Activated T-helper 17 cell treated with anti-CD3 and anti-CD28 coated beads, Interleukin-2, amount 50 U/mL, for 72 hours (primary cell): Measurements from ENCODE around the gene PRDM5. TPM values are rescaled to one million over a fixed set of nuclear protein-coding genes. Genes with fewer than 3 reads are reported as not detected.
"Not testable (repeated sequence)": the region's sequence is repeated elsewhere in the genome, so short reads cannot be mapped to it uniquely, and the experiment has no call there.

Experiments
- ATAC-seq: fragments of 150-1000 bp; cut with Tn5 transposase; replicated peaks from 2 replicates; pipeline ENCODE4 v1.10.0; 2021; ENCODE audit warnings: mild to moderate bottlenecking, moderate library complexity
- H3K27ac Mint-ChIP-seq: one replicate; pipeline ENCODE4 v1.8.0; 2022; ENCODE audit warnings: mixed read lengths
- H3K27me3 Mint-ChIP-seq: one replicate; pipeline ENCODE4 v1.8.0; 2022; ENCODE audit warnings: mixed read lengths
- H3K36me3 Mint-ChIP-seq: one replicate; pipeline ENCODE4 v1.8.0; 2022; ENCODE audit warnings: low read depth, mild to moderate bottlenecking, mixed read lengths
- H3K4me1 Mint-ChIP-seq: one replicate; pipeline ENCODE4 v1.8.0; 2022; ENCODE audit warnings: mixed read lengths
- H3K4me3 Mint-ChIP-seq: one replicate; pipeline ENCODE4 v1.8.0; 2022; ENCODE audit warnings: mild to moderate bottlenecking, mixed read lengths
- H3K9me3 Mint-ChIP-seq: one replicate; pipeline ENCODE4 v1.8.0; 2022; ENCODE audit warnings: mixed read lengths
- total RNA-seq, 2 donors: library from RNA; stranded (reverse); gene quantifications; one replicate each; pipeline ENCODE4 v1.2.3, GENCODE V29; 2022

The PRDM5 gene
- total RNA-seq, 2 donors from 2014 or later: 0.21 to 0.52 TPM

DNA sequence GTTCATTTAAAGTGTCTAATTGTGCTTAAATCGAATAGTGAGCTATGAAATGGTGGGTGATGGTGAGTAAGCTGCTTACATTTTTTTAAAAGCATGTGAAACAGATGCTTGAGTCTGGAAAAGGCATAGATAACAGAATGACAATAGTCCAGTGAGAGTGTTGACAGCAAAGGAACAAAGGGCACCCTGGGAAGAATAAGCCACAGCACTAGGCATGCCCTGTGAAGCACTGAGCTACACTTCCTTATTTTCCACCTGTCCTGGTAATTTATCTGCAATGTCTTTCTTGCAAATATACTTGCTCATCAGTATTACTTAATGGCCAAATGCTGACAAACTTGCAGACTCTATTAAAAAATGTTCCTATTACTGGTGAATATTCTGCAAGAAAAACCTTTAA lies 168.7 kb downstream of the PRDM5 start:
- H3K4me3 Mint-ChIP-seq: no peak overlapping the region
- H3K27ac Mint-ChIP-seq: no peak overlapping the region
- no peaks in the 10 kb centered on the region for H3K36me3 Mint-ChIP-seq
- H3K27me3 Mint-ChIP-seq: no peaks in the 10 kb centered on the region
- no peak for ATAC-seq
- no peaks in the 10 kb centered on the region for H3K4me1 Mint-ChIP-seq
- H3K9me3 Mint-ChIP-seq: peaks cover 8% of the 10 kb centered on the region

DNA sequence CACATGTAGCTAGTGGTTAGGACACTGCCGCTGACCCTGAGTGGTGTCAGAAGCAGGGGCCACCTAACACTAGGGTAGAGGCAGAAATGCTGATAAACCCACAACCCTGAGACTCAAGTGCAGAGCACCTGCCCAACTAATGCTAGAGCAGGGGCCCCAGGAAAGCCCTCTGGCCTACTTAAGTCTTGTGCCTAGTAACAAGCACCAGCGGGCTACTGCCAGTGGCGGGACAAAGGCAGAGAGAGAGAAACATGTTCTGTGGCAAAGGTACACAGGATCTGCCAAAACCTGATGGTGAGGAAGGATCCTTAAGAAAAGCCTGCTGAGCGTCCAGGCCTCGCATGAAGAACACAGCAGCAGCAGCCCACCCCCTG lies 172.4 kb downstream of the PRDM5 start:
- no peak overlapping the region for H3K27ac Mint-ChIP-seq
- no peaks in the 10 kb centered on the region for H3K36me3 Mint-ChIP-seq
- H3K27me3 Mint-ChIP-seq: no peaks in the 10 kb centered on the region
- peaks cover 8% of the 10 kb centered on the region for H3K9me3 Mint-ChIP-seq
- no peak overlapping the region for H3K4me3 Mint-ChIP-seq
- H3K4me1 Mint-ChIP-seq: no peaks in the 10 kb centered on the region
- ATAC-seq: no peak

DNA sequence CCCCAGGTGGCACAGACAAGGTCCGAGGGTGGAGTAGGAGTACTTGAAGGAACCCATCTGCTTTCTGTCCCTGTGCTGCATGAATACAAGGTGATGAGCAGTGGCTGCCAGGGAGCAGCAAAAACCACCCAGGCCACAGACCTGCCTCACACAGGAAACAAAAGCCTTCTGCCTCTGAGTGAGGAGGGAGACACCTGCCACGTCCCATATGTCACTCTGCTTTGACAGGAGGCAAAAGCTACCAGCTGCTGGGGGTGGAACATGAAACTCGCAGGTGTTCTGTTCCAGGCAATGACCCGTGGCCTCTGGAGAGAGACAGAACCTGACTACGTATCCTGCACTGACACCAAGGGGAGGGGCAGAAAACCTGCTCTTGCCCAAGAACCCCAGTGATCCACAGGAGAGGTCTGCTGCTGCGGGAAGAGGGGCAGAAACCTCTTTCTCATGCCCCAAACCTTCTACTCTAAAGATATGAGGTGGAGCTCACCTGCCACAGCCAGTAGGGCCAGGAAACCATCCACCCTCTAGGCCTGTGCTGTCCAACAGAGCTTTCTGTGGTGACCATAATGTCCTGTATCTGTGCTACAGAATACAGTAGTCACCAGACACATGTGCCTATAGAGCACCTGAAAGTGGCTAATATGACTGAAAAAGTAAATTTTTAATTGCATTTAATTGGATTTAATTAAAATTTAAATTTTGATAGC lies 172.9 kb downstream of the PRDM5 start:
- Mint-ChIP-seq H3K4me1 (no peaks in the 10 kb centered on the region), H3K9me3 (peaks cover 8% of the 10 kb centered on the region), H3K27me3 (no peaks in the 10 kb centered on the region), H3K27ac (no peak overlapping the region), H3K4me3 (no peak overlapping the region), H3K36me3 (no peaks in the 10 kb centered on the region)
- no peak for ATAC-seq

DNA sequence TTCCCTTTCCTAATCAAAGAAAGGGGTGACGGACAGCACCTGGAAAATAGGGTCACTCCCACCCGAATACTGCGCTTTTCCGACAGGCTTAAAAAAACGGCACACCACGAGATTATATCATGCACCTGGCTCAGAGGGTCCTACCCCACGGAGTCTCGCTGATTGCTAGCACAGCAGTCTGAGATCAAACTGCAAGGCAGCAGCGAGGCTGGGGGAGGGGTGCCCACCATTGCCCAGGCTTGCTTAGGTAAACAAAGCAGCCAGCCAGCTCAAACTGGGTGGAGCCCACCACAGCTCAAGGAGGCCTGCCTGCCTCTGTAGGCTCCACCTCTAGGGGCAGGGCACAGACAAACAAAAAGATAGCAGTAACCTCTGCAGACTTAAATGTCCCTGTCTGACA lies 180.9 kb downstream of the PRDM5 start:
- not testable (repeated sequence) for H3K4me3 Mint-ChIP-seq, H3K4me1 Mint-ChIP-seq, H3K36me3 Mint-ChIP-seq, ATAC-seq, H3K27ac Mint-ChIP-seq, H3K9me3 Mint-ChIP-seq
- H3K27me3 Mint-ChIP-seq: peaks cover 12% of the 10 kb centered on the region

DNA sequence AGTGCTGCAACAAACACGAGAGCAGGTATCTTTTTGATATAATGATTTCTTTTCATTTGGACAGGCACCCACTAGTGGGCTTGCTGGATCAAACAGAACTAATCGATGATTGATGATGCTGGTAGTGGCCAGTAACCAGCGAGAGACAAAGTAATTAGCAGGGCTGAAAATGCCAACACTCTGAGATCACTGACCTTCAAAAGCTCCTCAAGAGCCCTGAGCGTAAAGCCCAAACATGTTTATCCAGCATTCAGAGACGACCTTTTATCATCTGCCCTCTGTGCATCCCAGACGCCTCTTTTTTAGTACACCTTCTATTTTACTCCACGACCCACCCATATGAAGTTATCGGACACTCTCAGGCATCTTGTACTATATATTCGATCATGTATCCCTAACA lies 186.2 kb downstream of the PRDM5 start:
- no peaks in the 10 kb centered on the region for H3K36me3 Mint-ChIP-seq
- peaks cover 11% of the 10 kb centered on the region for H3K27me3 Mint-ChIP-seq
- H3K9me3 Mint-ChIP-seq: no peaks in the 10 kb centered on the region
- H3K4me3 Mint-ChIP-seq: no peak overlapping the region
- no peaks in the 10 kb centered on the region for H3K4me1 Mint-ChIP-seq
- H3K27ac Mint-ChIP-seq: no peak overlapping the region
- no peak for ATAC-seq

DNA sequence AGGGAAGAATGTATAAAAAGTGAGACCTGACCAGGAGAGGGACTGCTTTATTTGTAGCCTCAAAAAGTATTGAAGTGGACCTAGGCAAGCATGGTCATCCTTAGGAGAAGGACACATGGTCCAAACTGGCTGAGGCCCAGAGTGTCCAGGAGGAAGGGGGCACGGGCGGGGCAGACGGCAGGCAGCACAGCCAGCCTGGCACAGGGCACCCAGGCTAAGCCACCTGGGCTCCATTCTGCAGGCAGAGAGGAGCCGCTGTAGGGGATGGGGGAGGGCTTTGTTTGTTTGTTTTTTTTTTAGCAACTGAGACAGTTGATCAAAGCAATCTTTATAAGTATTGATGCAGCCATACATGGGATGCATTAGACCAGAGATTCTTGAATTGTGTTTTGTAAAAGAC lies 188.6 kb downstream of the PRDM5 start:
- ATAC-seq: no peak
- Mint-ChIP-seq H3K9me3 (no peaks in the 10 kb centered on the region), H3K4me3 (no peak overlapping the region), H3K4me1 (no peaks in the 10 kb centered on the region), H3K27ac (no peak overlapping the region), H3K27me3 (peaks cover 4% of the 10 kb centered on the region), H3K36me3 (no peaks in the 10 kb centered on the region)

DNA sequence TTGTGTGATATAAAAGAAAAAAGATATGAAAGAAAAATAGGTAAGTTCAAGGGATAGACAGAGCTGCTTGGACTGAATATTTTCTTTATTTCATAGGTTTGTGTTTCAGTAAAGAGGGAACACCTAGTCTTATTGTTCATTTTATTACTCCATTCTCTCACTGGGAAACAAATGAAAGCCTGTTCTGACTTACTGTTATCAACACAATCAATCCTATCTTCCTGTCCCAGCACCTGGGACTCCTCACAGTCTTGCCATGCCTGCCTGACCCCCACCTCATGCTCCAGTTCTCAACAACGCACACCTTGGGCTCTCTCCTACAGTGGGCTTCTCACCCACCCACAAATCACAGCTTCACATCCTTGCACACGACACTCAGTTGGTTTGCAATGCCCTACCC lies 189.5 kb downstream of the PRDM5 start:
- Mint-ChIP-seq H3K27me3 (peaks cover 4% of the 10 kb centered on the region), H3K9me3 (no peaks in the 10 kb centered on the region), H3K27ac (no peak overlapping the region), H3K4me1 (no peaks in the 10 kb centered on the region), H3K36me3 (no peaks in the 10 kb centered on the region), H3K4me3 (no peak overlapping the region)
- no peak for ATAC-seq

DNA sequence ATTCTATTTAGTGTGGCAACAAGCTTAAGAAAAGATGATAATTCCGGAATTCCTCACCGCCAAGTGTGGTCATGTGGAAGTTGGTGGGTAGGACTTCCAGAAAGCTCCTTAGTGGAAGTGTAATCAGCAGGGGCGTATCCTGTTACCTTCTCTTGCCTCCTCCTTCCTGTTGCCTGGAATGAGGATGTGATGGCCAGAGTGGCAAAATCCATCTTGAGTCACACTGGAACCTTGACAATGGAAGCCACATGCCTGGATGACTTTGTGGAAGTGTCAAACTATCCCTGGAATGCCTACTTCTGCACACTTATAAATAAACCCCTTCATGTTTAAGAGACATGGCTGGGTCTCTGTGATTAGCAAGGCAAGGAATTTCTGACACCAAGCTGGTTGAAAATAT lies 191.0 kb downstream of the PRDM5 start:
- Mint-ChIP-seq H3K27ac (no peak overlapping the region), H3K36me3 (no peaks in the 10 kb centered on the region), H3K27me3 (peaks cover 4% of the 10 kb centered on the region), H3K4me1 (no peaks in the 10 kb centered on the region), H3K9me3 (no peaks in the 10 kb centered on the region), H3K4me3 (no peak overlapping the region)
- no peak for ATAC-seq

DNA sequence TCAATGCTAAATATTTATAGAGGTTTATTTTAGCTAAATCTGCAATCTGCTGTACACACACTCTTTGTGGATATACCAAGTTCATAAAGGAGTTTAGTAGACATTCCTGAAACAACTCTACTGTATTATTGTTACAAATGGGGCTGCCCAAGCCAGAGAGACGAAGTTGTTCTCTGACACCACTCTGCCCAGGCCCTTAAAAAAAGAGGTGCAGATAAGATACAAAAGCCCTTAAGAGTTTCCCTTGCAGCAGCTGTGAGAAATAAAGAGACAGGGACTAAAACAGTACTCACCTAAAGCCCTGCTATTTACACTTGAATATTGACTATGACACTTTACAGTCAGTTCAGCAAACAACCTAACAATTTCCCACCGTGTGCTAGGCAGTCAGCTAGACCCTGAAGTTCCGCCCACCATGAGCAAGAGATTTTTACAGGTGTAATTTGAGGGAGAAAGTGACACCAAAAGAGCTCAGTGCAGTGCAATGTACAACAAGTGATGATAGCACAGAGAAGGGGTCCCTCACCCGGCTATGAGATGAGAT lies 191.7 kb downstream of the PRDM5 start:
- H3K36me3 Mint-ChIP-seq: no peaks in the 10 kb centered on the region
- no peaks in the 10 kb centered on the region for H3K4me1 Mint-ChIP-seq
- H3K9me3 Mint-ChIP-seq: no peaks in the 10 kb centered on the region
- no peak for ATAC-seq
- H3K4me3 Mint-ChIP-seq: no peak overlapping the region
- no peak overlapping the region for H3K27ac Mint-ChIP-seq
- H3K27me3 Mint-ChIP-seq: peaks cover 4% of the 10 kb centered on the region

DNA sequence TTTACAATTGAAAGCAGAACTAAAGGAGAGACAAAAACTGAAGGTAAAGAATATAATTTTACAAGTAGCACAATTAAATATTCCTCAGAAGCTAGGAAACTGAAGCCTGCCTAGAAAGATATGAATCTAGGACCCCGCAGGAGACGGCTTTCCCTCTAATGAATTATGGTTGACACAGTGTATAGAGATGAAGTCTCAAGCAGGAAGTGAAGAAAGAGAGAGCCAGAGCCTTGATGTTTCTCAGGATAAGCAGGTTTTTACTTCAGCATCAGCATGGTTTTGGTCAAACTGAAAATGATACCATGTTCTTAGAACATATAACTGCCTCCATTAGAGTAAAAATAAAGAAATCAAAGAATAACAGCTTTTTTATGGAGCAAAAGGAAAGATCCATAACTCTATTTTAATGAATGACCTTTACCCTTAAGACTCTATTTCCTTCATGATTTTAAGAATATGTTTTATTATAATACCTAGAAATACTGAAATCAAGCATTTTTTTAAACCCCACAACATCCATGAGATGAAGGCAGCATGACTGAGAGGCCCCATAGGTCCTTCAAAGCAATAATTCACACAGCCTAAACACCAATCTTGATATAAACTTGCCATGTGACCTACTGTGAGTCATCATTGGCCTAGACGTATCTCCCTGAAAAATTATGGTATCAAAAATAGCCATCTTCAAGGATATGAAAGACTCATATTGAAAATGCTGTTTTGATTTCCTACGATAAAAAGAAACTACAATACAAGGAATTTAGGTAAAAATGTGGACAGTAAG lies 193.4 kb downstream of the PRDM5 start:
- ATAC-seq: no peak
- no peak overlapping the region for H3K4me3 Mint-ChIP-seq
- no peaks in the 10 kb centered on the region for H3K9me3 Mint-ChIP-seq
- H3K36me3 Mint-ChIP-seq: no peaks in the 10 kb centered on the region
- H3K27ac Mint-ChIP-seq: no peak overlapping the region
- no peaks in the 10 kb centered on the region for H3K4me1 Mint-ChIP-seq
- H3K27me3 Mint-ChIP-seq: peaks cover 7% of the 10 kb centered on the region

DNA sequence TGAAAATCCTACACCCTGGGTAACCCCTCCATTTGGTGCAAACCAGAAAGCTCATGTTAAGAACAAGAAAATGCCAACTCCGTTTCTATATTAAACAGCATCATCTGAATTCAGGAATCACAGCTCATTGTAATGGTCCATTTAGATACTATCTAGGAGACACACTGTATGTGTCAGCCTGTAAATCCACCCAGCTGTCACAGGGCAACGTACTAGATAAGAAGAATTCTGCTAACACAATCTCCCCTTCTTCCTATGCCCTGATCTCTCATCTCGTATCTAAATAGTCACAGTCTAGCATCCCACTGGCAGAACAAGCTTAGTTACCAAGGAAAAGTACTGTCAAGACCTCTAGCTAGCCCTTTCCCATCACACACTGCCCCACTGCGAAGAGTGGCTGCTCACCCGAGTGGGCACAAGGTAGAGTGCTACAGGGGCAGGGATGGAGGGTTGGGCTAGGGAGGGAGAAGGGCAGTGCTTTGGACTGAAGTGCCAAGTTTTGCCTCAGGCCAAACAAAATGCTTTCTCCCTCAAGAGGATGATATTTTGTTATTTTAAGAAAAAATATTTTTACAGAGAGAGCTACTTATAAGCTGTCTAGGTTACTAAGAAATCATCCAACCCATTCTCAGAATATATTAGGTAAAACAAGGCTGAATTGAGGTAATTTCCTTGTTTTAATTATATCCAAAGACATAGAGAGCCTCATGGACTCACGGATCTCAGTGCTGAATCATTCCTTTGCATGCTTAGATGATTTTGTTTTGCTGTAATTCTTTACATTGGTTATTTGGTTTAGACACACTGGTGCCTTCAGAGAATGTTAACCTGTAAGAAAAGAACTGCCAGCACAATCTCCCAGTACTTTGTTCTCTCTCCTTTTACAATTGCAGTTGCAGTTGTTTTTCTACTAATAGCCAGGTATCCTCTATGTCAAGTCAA lies 196.6 kb downstream of the PRDM5 start:
- Mint-ChIP-seq H3K27ac (no peak overlapping the region), H3K36me3 (no peaks in the 10 kb centered on the region), H3K4me3 (no peak overlapping the region), H3K27me3 (peaks cover 6% of the 10 kb centered on the region), H3K4me1 (no peaks in the 10 kb centered on the region), H3K9me3 (no peaks in the 10 kb centered on the region)
- ATAC-seq: no peak

DNA sequence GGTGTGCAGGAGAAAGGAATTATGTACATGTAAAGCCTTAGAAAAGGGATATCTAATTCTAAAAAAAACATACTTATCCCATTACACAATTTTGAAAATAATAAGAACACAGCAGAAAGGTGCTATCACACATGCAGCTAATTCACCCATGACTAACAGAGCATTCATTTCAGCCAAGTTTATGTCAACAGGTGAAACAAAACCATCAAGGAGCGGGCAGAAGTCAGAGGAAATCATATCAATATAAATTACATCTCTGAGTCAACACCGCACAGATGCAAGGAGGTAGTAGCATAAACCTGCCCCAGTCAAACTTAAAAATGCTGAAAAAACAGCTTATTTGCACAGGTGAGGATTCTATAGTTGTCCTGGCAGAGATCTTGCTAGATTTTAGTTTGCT lies 197.9 kb downstream of the PRDM5 start:
- peaks cover 8% of the 10 kb centered on the region for H3K27me3 Mint-ChIP-seq
- no peak for ATAC-seq
- H3K27ac Mint-ChIP-seq: no peak overlapping the region
- no peaks in the 10 kb centered on the region for H3K4me1 Mint-ChIP-seq
- H3K4me3 Mint-ChIP-seq: no peak overlapping the region
- H3K36me3 Mint-ChIP-seq: no peaks in the 10 kb centered on the region
- H3K9me3 Mint-ChIP-seq: no peaks in the 10 kb centered on the region

DNA sequence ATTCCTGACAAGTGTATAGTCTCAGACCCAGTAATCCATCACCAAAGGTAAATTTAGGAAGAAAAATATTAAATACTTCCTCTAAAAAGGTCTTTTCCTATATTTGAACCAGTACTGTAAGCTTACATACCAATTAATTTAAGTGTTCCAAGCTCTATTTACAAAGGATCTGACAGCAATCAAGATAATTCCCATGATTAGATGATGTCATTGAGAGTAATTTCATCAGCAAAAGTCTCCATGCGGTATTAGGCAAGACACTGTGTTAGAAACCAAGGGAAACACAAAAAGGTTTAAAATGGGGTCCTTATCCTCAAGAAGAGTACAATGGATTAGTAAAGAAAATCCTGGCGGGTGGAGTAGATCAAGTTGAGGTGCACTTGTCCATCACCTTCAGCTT lies 198.5 kb downstream of the PRDM5 start:
- ATAC-seq: no peak
- H3K36me3 Mint-ChIP-seq: no peaks in the 10 kb centered on the region
- peaks cover 10% of the 10 kb centered on the region for H3K27me3 Mint-ChIP-seq
- no peak overlapping the region for H3K27ac Mint-ChIP-seq
- H3K4me3 Mint-ChIP-seq: no peak overlapping the region
- no peaks in the 10 kb centered on the region for H3K9me3 Mint-ChIP-seq
- H3K4me1 Mint-ChIP-seq: no peaks in the 10 kb centered on the region

DNA sequence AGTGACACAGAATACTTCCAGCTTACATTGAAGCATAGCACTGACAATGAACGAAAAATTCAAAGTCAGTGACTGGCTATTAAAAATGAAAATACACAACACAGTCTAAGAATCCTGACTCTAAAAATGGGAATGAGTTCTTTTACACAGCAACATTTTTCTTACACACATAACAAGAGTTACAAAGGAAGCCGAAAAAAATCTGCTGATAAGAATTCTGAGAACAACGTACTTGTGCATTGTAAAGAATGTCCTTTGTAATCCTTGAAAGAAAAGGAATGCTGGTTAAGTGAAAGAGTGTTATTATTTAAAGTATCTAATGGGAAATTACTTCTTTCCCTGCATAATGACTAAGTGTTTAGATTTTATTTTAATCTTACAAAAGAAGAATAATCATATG lies 199.4 kb downstream of the PRDM5 start:
- no peaks in the 10 kb centered on the region for H3K9me3 Mint-ChIP-seq
- peaks cover 10% of the 10 kb centered on the region for H3K27me3 Mint-ChIP-seq
- no peak for ATAC-seq
- H3K36me3 Mint-ChIP-seq: no peaks in the 10 kb centered on the region
- H3K4me1 Mint-ChIP-seq: no peaks in the 10 kb centered on the region
- H3K27ac Mint-ChIP-seq: no peak overlapping the region
- no peak overlapping the region for H3K4me3 Mint-ChIP-seq
